Measurements from ENCODE around the gene KCP.

Gene KCP

GRCh38 chr7:128859232-128860157 is 51.0 kb downstream of the KCP start:
- H3K4me2 ChIP-seq (ENCODE audit: low read depth, low read length, poor library complexity, severe bottlenecking), result no peak overlapping the region
- H3K9me3 ChIP-seq (ENCODE audit: insufficient read depth, low read depth, low read length), result no peaks in the 10 kb centered on the region
- no peak for TF ChIP-seq CTCF (conservative IDR thresholded peaks at IDR 0.05; ENCODE audit: low read length)
- TF ChIP-seq EZH2phosphoT487 (IDR thresholded peaks at IDR 0.05; ENCODE audit: borderline replicate concordance), result no peak
- H4K20me1 ChIP-seq (ENCODE audit: insufficient read depth, low read length, poor library complexity, severe bottlenecking), result no peaks in the 10 kb centered on the region
- no peaks in the 10 kb centered on the region for H3K9me2 ChIP-seq (replicated peaks; ENCODE audit: low read depth, low read length)
- no peak overlapping the region for H3K9ac ChIP-seq (ENCODE audit: low read depth, low read length, poor library complexity, severe bottlenecking)
- no peak overlapping the region for H3K4me3 ChIP-seq (ENCODE audit: low read length, poor library complexity, severe bottlenecking)
- H3K4me1 ChIP-seq (ENCODE audit: insufficient read depth, low read length, poor library complexity, severe bottlenecking), result peaks cover 10% of the 10 kb centered on the region
- H2AFZ ChIP-seq (ENCODE audit: low read length), result no peak overlapping the region
- H3K36me3 ChIP-seq (ENCODE audit: insufficient read depth, low read length), result no peaks in the 10 kb centered on the region
- H3F3A ChIP-seq (ENCODE audit: low read depth), result no peaks in the 10 kb centered on the region
- no peaks in the 10 kb centered on the region for H3K27me3 ChIP-seq (ENCODE audit: insufficient read depth, low read length, poor library complexity, severe bottlenecking)
- H3K79me2 ChIP-seq (ENCODE audit: insufficient read depth, low read length), result peaks cover 16% of the 10 kb centered on the region

GRCh38 chr7:128858380-128859231 is 51.9 kb downstream of the KCP start:
- Histone ChIP-seq H3K4me1 (ENCODE audit: insufficient read depth, low read length, poor library complexity, severe bottlenecking) (peaks cover 6% of the 10 kb centered on the region), H4K20me1 (ENCODE audit: insufficient read depth, low read length, poor library complexity, severe bottlenecking) (no peaks in the 10 kb centered on the region), H3K4me3 (ENCODE audit: low read length, poor library complexity, severe bottlenecking) (no peak overlapping the region), H3K4me2 (ENCODE audit: low read depth, low read length, poor library complexity, severe bottlenecking) (no peak overlapping the region), H2AFZ (ENCODE audit: low read length) (no peak overlapping the region), H3K79me2 (ENCODE audit: insufficient read depth, low read length) (peaks cover 8% of the 10 kb centered on the region), H3K27me3 (ENCODE audit: insufficient read depth, low read length, poor library complexity, severe bottlenecking) (no peaks in the 10 kb centered on the region), H3K36me3 (ENCODE audit: insufficient read depth, low read length) (no peaks in the 10 kb centered on the region), H3K9me3 (ENCODE audit: insufficient read depth, low read depth, low read length) (no peaks in the 10 kb centered on the region), H3K9ac (ENCODE audit: low read depth, low read length, poor library complexity, severe bottlenecking) (no peak overlapping the region), H3F3A (ENCODE audit: low read depth) (no peaks in the 10 kb centered on the region), H3K9me2 (replicated peaks; ENCODE audit: low read depth, low read length) (no peaks in the 10 kb centered on the region)
- TF ChIP-seq CTCF (conservative IDR thresholded peaks at IDR 0.05; ENCODE audit: low read length) (no peak), EZH2phosphoT487 (IDR thresholded peaks at IDR 0.05; ENCODE audit: borderline replicate concordance) (no peak)

- Histone ChIP-seq H3K4me1 (ENCODE audit: insufficient read depth, low read length, poor library complexity, severe bottlenecking) (no peaks in the 10 kb centered on the region), H3K9me3 (ENCODE audit: insufficient read depth, low read depth, low read length) (no peaks in the 10 kb centered on the region), H2AFZ (ENCODE audit: low read length) (no peak overlapping the region), H3K9me2 (replicated peaks; ENCODE audit: low read depth, low read length) (no peaks in the 10 kb centered on the region), H3F3A (ENCODE audit: low read depth) (no peaks in the 10 kb centered on the region), H4K20me1 (ENCODE audit: insufficient read depth, low read length, poor library complexity, severe bottlenecking) (no peaks in the 10 kb centered on the region), H3K27me3 (ENCODE audit: insufficient read depth, low read length, poor library complexity, severe bottlenecking) (no peaks in the 10 kb centered on the region), H3K4me3 (ENCODE audit: low read length, poor library complexity, severe bottlenecking) (no peak overlapping the region), H3K79me2 (ENCODE audit: insufficient read depth, low read length) (no peaks in the 10 kb centered on the region), H3K36me3 (ENCODE audit: insufficient read depth, low read length) (no peaks in the 10 kb centered on the region), H3K9ac (ENCODE audit: low read depth, low read length, poor library complexity, severe bottlenecking) (no peak overlapping the region), H3K4me2 (ENCODE audit: low read depth, low read length, poor library complexity, severe bottlenecking) (no peak overlapping the region)
- TF ChIP-seq CTCF (conservative IDR thresholded peaks at IDR 0.05; ENCODE audit: low read length) (no peak), EZH2phosphoT487 (IDR thresholded peaks at IDR 0.05; ENCODE audit: borderline replicate concordance) (no peak)
These were observed 54.3 kb downstream of the KCP start for GRCh38 chr7:128856001-128856718.
